ENCODE measurements around the gene TIAM2. TPM values are rescaled to one million over a fixed set of nuclear protein-coding genes. Genes with fewer than 3 reads are reported as not detected.

Gene TIAM2
- total and polyA plus RNA-seq, 9 of the 15 experiments (the other 6 are each of a cell fraction or from before 2014, with no cell fraction given) = 0.73 to 6.5 (median 4.3) TPM

DNA sequence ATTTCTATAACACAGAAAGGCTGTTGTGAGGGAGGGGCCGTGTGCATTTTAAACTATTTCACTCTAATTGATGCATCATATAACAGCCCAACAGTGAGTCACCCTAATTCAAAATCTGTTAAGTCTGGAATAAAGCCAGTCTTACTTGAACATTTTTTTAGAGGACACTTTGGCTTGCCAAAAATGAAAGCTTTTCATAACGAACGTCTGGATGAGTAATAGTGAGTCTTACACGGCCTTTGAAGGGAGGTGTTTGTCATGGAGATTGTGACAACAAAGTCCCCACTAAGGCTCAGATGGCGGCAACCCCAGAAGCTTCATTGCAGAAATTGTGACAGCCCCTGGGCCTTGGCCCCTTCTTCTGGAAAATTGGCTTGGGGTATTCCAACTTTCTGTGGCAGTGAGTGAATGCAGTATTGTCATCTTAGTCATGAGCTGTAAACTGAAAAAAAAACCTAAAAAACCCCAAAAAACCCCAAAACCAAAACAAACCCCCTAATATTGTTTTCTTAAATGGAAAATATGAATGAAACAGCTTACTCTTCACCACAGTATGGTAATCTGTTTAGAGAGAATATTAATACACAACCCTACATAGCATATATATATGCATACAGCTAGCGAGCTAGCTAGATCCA, 176.1 kb downstream of the TIAM2 start (continued):
- TF ChIP-seq ASH1L (IDR thresholded peaks at IDR 0.05; ENCODE audit: borderline replicate concordance, low read depth, partially characterized antibody) (no peak), NEUROD1 (IDR thresholded peaks at IDR 0.05; ENCODE audit: borderline replicate concordance, low read depth, low read length, partially characterized antibody) (no peak), SAFB2 (IDR thresholded peaks at IDR 0.05; ENCODE audit: borderline replicate concordance, low read depth, low read length, severe bottlenecking) (no peak), CREBBP (IDR thresholded peaks at IDR 0.05; ENCODE audit: low read depth, low read length) (no peak), MYBL2 (IDR thresholded peaks at IDR 0.05; ENCODE audit: low read depth) (0 out of 2 replicates have a peak, but pooled peaks have one; percentile 21), MYBL2 (CRISPR knock-in tag; IDR thresholded peaks at IDR 0.05; ENCODE audit: borderline replicate concordance) (no peak), ZNF384 (IDR thresholded peaks at IDR 0.05; ENCODE audit: low read depth, low read length) (0 out of 2 replicates have a peak, but pooled peaks have one; percentile 32), RBM25 (IDR thresholded peaks at IDR 0.05; ENCODE audit: low read depth, low read length, severe bottlenecking) (no peak), PHF21A (IDR thresholded peaks at IDR 0.05; ENCODE audit: borderline replicate concordance, low read depth) (no peak), STAT5B (CRISPR knock-in tag; IDR thresholded peaks at IDR 0.05) (no peak), BRF1 (IDR thresholded peaks at IDR 0.05; ENCODE audit: borderline replicate concordance, extremely low read depth, insufficient read length) (no peak), KLF10 (CRISPR knock-in tag; IDR thresholded peaks at IDR 0.05) (no peak), ZNF79 (CRISPR knock-in tag; IDR thresholded peaks at IDR 0.05; ENCODE audit: low read depth) (no peak), ZNF316 (IDR thresholded peaks at IDR 0.05) (no peak), BRCA1 (IDR thresholded peaks at IDR 0.05) (no peak), BRCA1 (CRISPR knock-in tag; IDR thresholded peaks at IDR 0.05) (no peak), HMBOX1 (IDR thresholded peaks at IDR 0.05) (no peak), TAF9B (IDR thresholded peaks at IDR 0.05; ENCODE audit: partially characterized antibody) (no peak), BMI1 (IDR thresholded peaks at IDR 0.05; ENCODE audit: low read length) (no peak), BACH1 (tag; IDR thresholded peaks at IDR 0.05) (no peak), RFX1 (IDR thresholded peaks at IDR 0.05) (peak; percentile 53), IRF2 (CRISPR knock-in tag; IDR thresholded peaks at IDR 0.05) (no peak), COPS2 (conservative IDR thresholded peaks at IDR 0.05) (no peak)
- TF ChIP-seq, protein P1, sequence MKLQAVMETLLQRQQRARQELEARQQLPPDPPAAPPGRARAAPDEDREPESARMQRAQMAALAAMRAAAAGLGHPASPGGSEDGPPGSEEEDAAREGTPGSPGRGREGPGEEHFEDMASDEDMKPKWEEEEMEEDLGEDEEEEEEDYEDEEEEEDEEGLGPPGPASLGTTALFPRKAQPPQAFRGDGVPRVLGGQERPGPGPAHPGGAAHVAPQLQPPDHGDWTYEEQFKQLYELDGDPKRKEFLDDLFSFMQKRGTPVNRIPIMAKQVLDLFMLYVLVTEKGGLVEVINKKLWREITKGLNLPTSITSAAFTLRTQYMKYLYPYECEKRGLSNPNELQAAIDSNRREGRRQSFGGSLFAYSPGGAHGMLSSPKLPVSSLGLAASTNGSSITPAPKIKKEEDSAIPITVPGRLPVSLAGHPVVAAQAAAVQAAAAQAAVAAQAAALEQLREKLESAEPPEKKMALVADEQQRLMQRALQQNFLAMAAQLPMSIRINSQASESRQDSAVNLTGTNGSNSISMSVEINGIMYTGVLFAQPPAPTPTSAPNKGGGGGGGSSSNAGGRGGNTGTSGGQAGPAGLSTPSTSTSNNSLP (IDR thresholded peaks at IDR 0.05; ENCODE audit: borderline replicate concordance, low read depth, low read length) = 0 out of 2 replicates have a peak, but pooled peaks have one; percentile 17

Data from K562 (cell line).